Kidney glomerular epithelial cell (primary cell): ENCODE measurements around the gene LDLRAP1.
A peak's percentile ranks its signal among the peaks of the same experiment; 100 is the strongest.

Source experiments
- DNase-seq: peaks from one replicate; lab custom pipeline; 2025; lab: John Stamatoyannopoulos, UW

LDLRAP1 gene

GRCh38 chr1:25524568-25525360 lies 18.6 kb upstream of the LDLRAP1 start:
- DNase-seq: peak; percentile 4

GRCh38 chr1:25525361-25525688 lies 18.1 kb upstream of the LDLRAP1 start:
- DNase-seq: no peak

- no peak for DNase-seq
Observed at GRCh38 chr1:25526753-25527152, 16.7 kb upstream of the LDLRAP1 start.

- no peak for DNase-seq
Observed at GRCh38 chr1:25527226-25527846, 16.1 kb upstream of the LDLRAP1 start.

GRCh38 chr1:25527946-25528595 lies 15.3 kb upstream of the LDLRAP1 start:
- DNase-seq: no peak

- DNase-seq: no peak
Observed at GRCh38 chr1:25528881-25529517, 14.4 kb upstream of the LDLRAP1 start.

GRCh38 chr1:25529518-25530185 lies 13.8 kb upstream of the LDLRAP1 start:
- no peak for DNase-seq

- DNase-seq: no peak
Observed at GRCh38 chr1:25530186-25531081, 13.0 kb upstream of the LDLRAP1 start.

- DNase-seq: no peak
Observed at GRCh38 chr1:25531082-25531461, 12.3 kb upstream of the LDLRAP1 start.

- DNase-seq: no peak
Observed at GRCh38 chr1:25532970-25533369, 10.4 kb upstream of the LDLRAP1 start.

- no peak for DNase-seq
Observed at GRCh38 chr1:25533775-25534409, 9.5 kb upstream of the LDLRAP1 start.

GRCh38 chr1:25534410-25534788 lies 9.0 kb upstream of the LDLRAP1 start:
- no peak for DNase-seq

- no peak for DNase-seq
Observed at GRCh38 chr1:25536124-25536523, 7.3 kb upstream of the LDLRAP1 start.

- no peak for DNase-seq
Observed at GRCh38 chr1:25537153-25537831, 6.1 kb upstream of the LDLRAP1 start.

GRCh38 chr1:25538191-25538767 lies 5.1 kb upstream of the LDLRAP1 start:
- no peak for DNase-seq

GRCh38 chr1:25540750-25541342 lies 2.6 kb upstream of the LDLRAP1 start:
- no peak for DNase-seq

GRCh38 chr1:25541425-25541824 lies 2.0 kb upstream of the LDLRAP1 start:
- no peak for DNase-seq

- DNase-seq: no peak
Observed at GRCh38 chr1:25541889-25542658, 1.3 kb upstream of the LDLRAP1 start.

GRCh38 chr1:25543005-25543424 lies 391 bp upstream of the LDLRAP1 start:
- no peak for DNase-seq
